Measurements from ENCODE around the gene MPIG6B. TPM values are rescaled to one million over a fixed set of nuclear protein-coding genes. Genes with fewer than 3 reads are reported as not detected.
"Not testable (repeated sequence)": the region's sequence is repeated elsewhere in the genome, so short reads cannot be mapped to it uniquely, and the experiment has no call there.

The MPIG6B gene
- total and polyA plus RNA-seq, 2 donors from 2014 or later = 0.60 TPM; not detected in 1

DNA sequence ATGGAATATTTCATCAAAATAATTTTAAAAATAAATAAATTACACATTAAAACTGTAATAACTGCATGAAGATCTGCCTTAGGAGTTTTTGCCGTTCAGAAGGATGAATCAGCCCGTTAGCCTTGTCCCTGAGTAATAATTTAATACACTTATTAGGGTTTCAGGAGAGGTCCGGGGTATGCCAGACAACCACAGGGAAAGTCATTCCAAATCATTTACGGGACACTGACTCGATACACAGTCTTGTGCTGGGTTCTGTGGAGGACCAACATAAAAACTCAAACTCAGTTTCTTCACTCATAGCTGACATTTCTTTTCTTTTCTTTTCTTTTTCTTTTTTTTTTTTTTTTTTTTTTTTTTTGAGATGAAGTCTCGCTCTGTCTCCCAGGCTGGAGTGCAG, 17.2 kb upstream of the MPIG6B start:
- no peak overlapping the region for H3K27ac ChIP-seq (ENCODE audit: low read depth in 2 of 2, low read length in 2 of 2)
- H3K27me3 ChIP-seq (ENCODE audit: control insufficient read depth, insufficient read depth, low read length) = no peaks in the 10 kb centered on the region
- TF ChIP-seq, protein P1, sequence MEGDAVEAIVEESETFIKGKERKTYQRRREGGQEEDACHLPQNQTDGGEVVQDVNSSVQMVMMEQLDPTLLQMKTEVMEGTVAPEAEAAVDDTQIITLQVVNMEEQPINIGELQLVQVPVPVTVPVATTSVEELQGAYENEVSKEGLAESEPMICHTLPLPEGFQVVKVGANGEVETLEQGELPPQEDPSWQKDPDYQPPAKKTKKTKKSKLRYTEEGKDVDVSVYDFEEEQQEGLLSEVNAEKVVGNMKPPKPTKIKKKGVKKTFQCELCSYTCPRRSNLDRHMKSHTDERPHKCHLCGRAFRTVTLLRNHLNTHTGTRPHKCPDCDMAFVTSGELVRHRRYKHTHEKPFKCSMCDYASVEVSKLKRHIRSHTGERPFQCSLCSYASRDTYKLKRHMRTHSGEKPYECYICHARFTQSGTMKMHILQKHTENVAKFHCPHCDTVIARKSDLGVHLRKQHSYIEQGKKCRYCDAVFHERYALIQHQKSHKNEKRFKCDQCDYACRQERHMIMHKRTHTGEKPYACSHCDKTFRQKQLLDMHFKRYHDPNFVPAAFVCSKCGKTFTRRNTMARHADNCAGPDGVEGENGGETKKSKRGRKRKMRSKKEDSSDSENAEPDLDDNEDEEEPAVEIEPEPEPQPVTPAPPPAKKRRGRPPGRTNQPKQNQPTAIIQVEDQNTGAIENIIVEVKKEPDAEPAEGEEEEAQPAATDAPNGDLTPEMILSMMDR (IDR thresholded peaks at IDR 0.05; ENCODE audit: borderline replicate concordance, extremely low read depth, insufficient read depth) = no peak
- no peak overlapping the region for H3K4me3 ChIP-seq (ENCODE audit: low read length in 3 of 3)
- H3K4me1 ChIP-seq (ENCODE audit: control insufficient read depth in 2 of 3, insufficient read depth in 2 of 3, low read depth in 1 of 3, low read length in 3 of 3) = peaks cover 0 to 10% (median 7%) of the 10 kb centered on the region in 3 donors
- FAIRE-seq (no peak), DNase-seq (no peak)
- H3K9ac ChIP-seq (ENCODE audit: low read length in 3 of 3) = no peak overlapping the region
- intact Hi-C loops (cut with DNase I) = no loop called here
- H3K36me3 ChIP-seq (ENCODE audit: control insufficient read depth in 2 of 3, insufficient read depth in 3 of 3, low read length in 3 of 3) = peaks cover 0 to 1% (median 0%) of the 10 kb centered on the region in 3 donors
- H3K9me3 ChIP-seq (ENCODE audit: control insufficient read depth in 2 of 3, insufficient read depth in 1 of 3, low read length in 3 of 3) = no peaks in the 10 kb centered on the region

DNA sequence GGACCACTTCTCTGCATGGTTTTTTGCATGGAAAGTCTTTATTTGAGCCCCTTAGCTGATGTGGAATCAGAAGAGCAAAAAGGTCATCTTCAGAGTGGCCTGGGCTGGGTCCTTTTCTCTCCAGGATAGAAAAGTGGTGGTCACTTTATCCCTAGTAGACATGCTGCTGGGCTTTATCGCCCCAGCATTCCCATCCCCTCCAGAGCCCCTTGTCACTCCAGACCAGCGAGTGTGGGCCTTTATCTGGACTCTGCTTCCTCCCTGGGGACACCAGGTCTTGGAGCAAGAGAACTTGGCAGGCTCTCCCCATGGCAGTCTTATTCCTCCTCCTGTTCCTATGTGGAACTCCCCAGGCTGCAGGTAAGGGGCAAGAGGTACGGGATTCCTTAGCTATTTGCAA, 16.6 kb upstream of the MPIG6B start, which contains the start of gene LY6G6F:
LY6G6F (plus strand) TSS at position 268 of the 400 bp plus-strand sequence; CDS start at position 309, 41 bp downstream.
- FAIRE-seq (no peak), DNase-seq (no peak)
- Histone ChIP-seq H3K9ac (ENCODE audit: low read length in 3 of 3) (no peak within 1 kb of the TSS), H3K27ac (ENCODE audit: low read depth in 2 of 2, low read length in 2 of 2) (no peak within 1 kb of the TSS), H3K4me1 (ENCODE audit: control insufficient read depth in 2 of 3, insufficient read depth in 2 of 3, low read depth in 1 of 3, low read length in 3 of 3) (peaks cover 0 to 5% (median 5%) of the 10 kb centered on the region in 3 donors), H3K36me3 (ENCODE audit: control insufficient read depth in 2 of 3, insufficient read depth in 3 of 3, low read length in 3 of 3) (no peaks in the 10 kb centered on the region), H3K9me3 (ENCODE audit: control insufficient read depth in 2 of 3, insufficient read depth in 1 of 3, low read length in 3 of 3) (no peaks in the 10 kb centered on the region), H3K4me3 (ENCODE audit: low read length in 3 of 3) (no peak within 1 kb of the TSS), H3K27me3 (ENCODE audit: control insufficient read depth, insufficient read depth, low read length) (no peaks in the 10 kb centered on the region)
- intact Hi-C loops (cut with DNase I) = no loop called here
- TF ChIP-seq, protein P1 (IDR thresholded peaks at IDR 0.05; ENCODE audit: borderline replicate concordance, extremely low read depth, insufficient read depth) = no peak

DNA sequence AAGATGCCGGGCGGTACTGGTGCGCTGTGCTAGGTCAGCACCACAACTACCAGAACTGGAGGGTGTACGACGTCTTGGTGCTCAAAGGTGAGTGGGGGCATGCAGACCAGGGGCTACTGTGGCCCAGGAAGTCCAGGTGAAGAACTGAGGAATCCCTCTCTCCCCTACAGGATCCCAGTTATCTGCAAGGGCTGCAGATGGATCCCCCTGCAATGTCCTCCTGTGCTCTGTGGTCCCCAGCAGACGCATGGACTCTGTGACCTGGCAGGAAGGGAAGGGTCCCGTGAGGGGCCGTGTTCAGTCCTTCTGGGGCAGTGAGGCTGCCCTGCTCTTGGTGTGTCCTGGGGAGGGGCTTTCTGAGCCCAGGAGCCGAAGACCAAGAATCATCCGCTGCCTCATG, 15.5 kb upstream of the MPIG6B start:
- Histone ChIP-seq H3K27me3 (ENCODE audit: control insufficient read depth, insufficient read depth, low read length) (no peaks in the 10 kb centered on the region), H3K9me3 (ENCODE audit: control insufficient read depth in 2 of 3, insufficient read depth in 1 of 3, low read length in 3 of 3) (no peaks in the 10 kb centered on the region), H3K36me3 (ENCODE audit: control insufficient read depth in 2 of 3, insufficient read depth in 3 of 3, low read length in 3 of 3) (no peaks in the 10 kb centered on the region), H3K27ac (ENCODE audit: low read depth in 2 of 2, low read length in 2 of 2) (no peak overlapping the region), H3K4me3 (ENCODE audit: low read length in 3 of 3) (no peak overlapping the region), H3K9ac (ENCODE audit: low read length in 3 of 3) (no peak overlapping the region), H3K4me1 (ENCODE audit: control insufficient read depth in 2 of 3, insufficient read depth in 2 of 3, low read depth in 1 of 3, low read length in 3 of 3) (no peaks in the 10 kb centered on the region)
- DNase-seq (no peak), FAIRE-seq (no peak)
- intact Hi-C loops (cut with DNase I) = no loop called here
- TF ChIP-seq, protein P1 (IDR thresholded peaks at IDR 0.05; ENCODE audit: borderline replicate concordance, extremely low read depth, insufficient read depth) = no peak

DNA sequence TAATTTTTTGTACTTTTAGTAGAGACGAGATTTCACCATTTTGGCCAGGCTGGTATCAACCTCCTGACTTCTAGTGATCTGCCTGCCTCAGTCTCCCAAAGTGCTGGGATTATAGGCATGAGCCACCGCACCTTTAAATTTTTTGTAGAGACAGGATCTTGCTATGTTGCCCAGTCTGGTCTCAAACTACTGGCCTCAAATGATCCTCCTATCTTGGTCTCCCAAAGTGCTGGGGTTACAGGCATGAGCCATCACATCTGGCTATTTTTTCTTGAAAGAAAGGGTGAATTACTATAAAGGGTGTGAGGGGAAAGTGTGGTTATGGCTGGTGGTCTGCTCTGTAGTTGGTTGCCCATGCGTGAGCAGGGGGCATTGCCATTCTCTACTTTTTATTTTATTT, 14.9 kb upstream of the MPIG6B start:
- TF ChIP-seq, protein P1 (IDR thresholded peaks at IDR 0.05; ENCODE audit: borderline replicate concordance, extremely low read depth, insufficient read depth) = no peak
- H3K4me3 ChIP-seq (ENCODE audit: low read length in 3 of 3) = no peak overlapping the region
- FAIRE-seq (no peak), DNase-seq (no peak)
- H3K27me3 ChIP-seq (ENCODE audit: control insufficient read depth, insufficient read depth, low read length) = no peaks in the 10 kb centered on the region
- H3K9me3 ChIP-seq (ENCODE audit: control insufficient read depth in 2 of 3, insufficient read depth in 1 of 3, low read length in 3 of 3) = no peaks in the 10 kb centered on the region
- H3K4me1 ChIP-seq (ENCODE audit: control insufficient read depth in 2 of 3, insufficient read depth in 2 of 3, low read depth in 1 of 3, low read length in 3 of 3) = no peaks in the 10 kb centered on the region
- no peak overlapping the region for H3K27ac ChIP-seq (ENCODE audit: low read depth in 2 of 2, low read length in 2 of 2)
- intact Hi-C loops (cut with DNase I) = no loop called here
- no peak overlapping the region for H3K9ac ChIP-seq (ENCODE audit: low read length in 3 of 3)
- H3K36me3 ChIP-seq (ENCODE audit: control insufficient read depth in 2 of 3, insufficient read depth in 3 of 3, low read length in 3 of 3) = no peaks in the 10 kb centered on the region

DNA sequence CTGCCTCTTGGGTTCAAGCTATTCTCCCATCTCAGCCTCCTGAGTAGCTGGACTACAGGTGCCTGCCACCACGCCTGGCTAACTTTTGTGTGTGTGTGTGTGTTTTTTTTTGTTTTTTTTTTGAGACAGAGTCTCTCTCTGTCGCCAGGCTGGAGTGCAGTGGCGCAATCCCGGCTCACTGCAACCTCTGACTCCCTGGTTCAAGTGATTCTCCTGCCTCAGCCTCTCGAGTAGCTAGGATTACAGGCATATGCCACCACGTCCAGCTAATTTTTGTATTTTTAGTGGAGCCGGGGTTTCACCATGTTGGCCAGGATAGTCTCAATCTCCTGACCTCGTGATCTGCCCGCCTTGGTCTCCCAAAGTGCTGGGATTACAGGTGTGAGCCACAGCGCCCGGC, 14.0 kb upstream of the MPIG6B start:
- DNase-seq; H3K27ac ChIP-seq (ENCODE audit: low read depth in 2 of 2, low read length in 2 of 2); FAIRE-seq; H3K9me3 ChIP-seq (ENCODE audit: control insufficient read depth in 2 of 3, insufficient read depth in 1 of 3, low read length in 3 of 3); H3K9ac ChIP-seq (ENCODE audit: low read length in 3 of 3); H3K4me1 ChIP-seq (ENCODE audit: control insufficient read depth in 2 of 3, insufficient read depth in 2 of 3, low read depth in 1 of 3, low read length in 3 of 3); H3K27me3 ChIP-seq (ENCODE audit: control insufficient read depth, insufficient read depth, low read length); intact Hi-C loops (cut with DNase I); H3K4me3 ChIP-seq (ENCODE audit: low read length in 3 of 3); H3K36me3 ChIP-seq (ENCODE audit: control insufficient read depth in 2 of 3, insufficient read depth in 3 of 3, low read length in 3 of 3): not testable (repeated sequence)

Measured in kidney (tissue), 14 donors.